Panc1 (cell line): ENCODE measurements around the gene RNF220. TPM values are rescaled to one million over a fixed set of nuclear protein-coding genes. Genes with fewer than 3 reads are reported as not detected.

ENCODE experiments used
- ATAC-seq: fragments of 200-7000 bp; cut with Tn5 transposase; 2 replicates; pipeline ENCODE4 v1.9.1; 2020; ENCODE audit warnings: mild to moderate bottlenecking, moderate library complexity
- BruUV-seq: library from RNA; stranded (reverse); fragments of 400-500 nt; replicated peaks from 2 replicates; lab custom pipeline; 2021; lab: Mats Ljungman, UMichigan
- CTCF ChIA-PET: fragments of 300-600 bp; sonication (Branson Sonifier 250); formaldehyde crosslinking; loops from one replicate; lab custom pipeline; 2022; ENCODE audit warnings: antibody characterized with exemption; lab: Charles Lee
- POLR2A ChIA-PET: fragments of 300-600 bp; sonication (Branson Sonifier 250); formaldehyde crosslinking; loops from one replicate; lab custom pipeline; 2022; ENCODE audit warnings: antibody characterized with exemption; lab: Charles Lee
- DNase-seq: peaks from one replicate; pipeline ENCODE4 v3.0.0-alpha.2; 2010; ENCODE audit warnings: low read depth, low spot score
- H3K27ac ChIP-seq: 2 replicates; pipeline ENCODE4 v1.5.1; 2011; ENCODE audit warnings: mild to moderate bottlenecking, low read length, inconsistent platforms
- H3K27me3 ChIP-seq: fragments of 200-500 bp; sonication (Bioruptor generic); 2 replicates; pipeline ENCODE4 v1.6.0; 2014; ENCODE audit warnings: low read length, inconsistent platforms; ENCODE audit not compliant: control insufficient read depth, insufficient read depth
- H3K36me3 ChIP-seq: fragments of 200-500 bp; sonication (Bioruptor generic); 2 replicates; pipeline ENCODE4 v1.5.1; 2014; ENCODE audit warnings: inconsistent platforms, mild to moderate bottlenecking, low read length, moderate library complexity; ENCODE audit not compliant: control insufficient read depth, insufficient read depth
- H3K4me1 ChIP-seq: 2 replicates; pipeline ENCODE4 v1.5.1; 2011; ENCODE audit warnings: inconsistent platforms, mild to moderate bottlenecking, low read length, moderate library complexity; ENCODE audit not compliant: control insufficient read depth, insufficient read depth
- H3K4me3 ChIP-seq, 2 experiments: 2 replicates each; pipeline ENCODE4 v1.5.1; 2011 to 2012; ENCODE audit warnings: low read depth in 2 of 2, low read length in 2 of 2, mild to moderate bottlenecking in 2 of 2, inconsistent platforms in 1 of 2, moderate library complexity in 1 of 2
- H3K9me3 ChIP-seq: fragments of 200-500 bp; sonication (Bioruptor generic); 2 replicates; pipeline ENCODE4 v1.5.1; 2014; ENCODE audit warnings: low read depth, mild to moderate bottlenecking, inconsistent platforms, low read length, moderate library complexity; ENCODE audit not compliant: control insufficient read depth, insufficient read depth
- CTCF ChIP-seq: fragments of 450-650 bp; IDR thresholded peaks from 2 replicates; pipeline ENCODE4 v1.5.1; 2017; ENCODE audit warnings: mild to moderate bottlenecking
- POLR2AphosphoS5 ChIP-seq: IDR thresholded peaks from 2 replicates; pipeline ENCODE4 v1.6.1; 2012; ENCODE audit warnings: mild to moderate bottlenecking, low read depth, low read length, moderate library complexity
- SIN3A ChIP-seq: IDR thresholded peaks from 2 replicates; pipeline ENCODE4 v1.6.1; 2012; ENCODE audit warnings: low read depth, mild to moderate bottlenecking, low read length, moderate library complexity, borderline replicate concordance; ENCODE audit not compliant: insufficient read depth
- TCF7L2 ChIP-seq: IDR thresholded peaks from 2 replicates; pipeline ENCODE4 v1.6.1; 2011; ENCODE audit warnings: mild to moderate bottlenecking, low read depth, low read length, inconsistent platforms
- in situ Hi-C: cut with HindIII; loops from 2 replicates; pipeline ENCODE4 v1.10.0; 2016; ENCODE audit warnings: low sequenced_read_pairs, low pct_unique_long_range_greater_than_20kb
- intact Hi-C: fragments of 100-400 bp; cut with micrococcal nuclease; formaldehyde crosslinking; loops from one replicate; pipeline ENCODE4 v1.10.0; 2022; ENCODE audit not compliant: unreplicated experiment
- total RNA-seq: library from RNA; stranded (reverse); gene quantifications from one replicate; pipeline ENCODE4 v1.2.1, GENCODE V29; 2021; ENCODE audit not compliant: unreplicated experiment
- TF ChIP-seq, protein P1 (sequence below), 2 experiments: IDR thresholded peaks; 2 replicates each; pipeline ENCODE4 v1.6.1; 2011 to 2012; ENCODE audit warnings: low read depth in 2 of 2, control low read depth in 1 of 2, low read length in 1 of 2, mild to moderate bottlenecking in 1 of 2, moderate library complexity in 1 of 2; ENCODE audit not compliant: insufficient read depth in 1 of 2

Gene RNF220
- total RNA-seq, 1 experiment from 2014 or later, result 64.9 TPM

GRCh38 chr1:44636688-44637598 lies 231.9 kb downstream of the RNF220 start:
- BruUV-seq, result no TSS peak
- Histone ChIP-seq H3K27me3 (no peaks in the 10 kb centered on the region), H3K4me3 (no peak overlapping the region), H3K4me1 (no peaks in the 10 kb centered on the region; the same call in 1 of the 2 replicates), H3K27ac (no peak overlapping the region), H3K9me3 (no peaks in the 10 kb centered on the region), H3K36me3 (peaks cover 13% of the 10 kb centered on the region)
- ATAC-seq (no peak), DNase-seq (no peak)
- intact Hi-C loops (no loop called here), in situ Hi-C loops (no loop called here)
- TF ChIP-seq CTCF, result no peak
- TF ChIP-seq TCF7L2, result no peak
- no peak for TF ChIP-seq SIN3A
- TF ChIP-seq POLR2AphosphoS5, result no peak
- TF ChIP-seq, protein P1, sequence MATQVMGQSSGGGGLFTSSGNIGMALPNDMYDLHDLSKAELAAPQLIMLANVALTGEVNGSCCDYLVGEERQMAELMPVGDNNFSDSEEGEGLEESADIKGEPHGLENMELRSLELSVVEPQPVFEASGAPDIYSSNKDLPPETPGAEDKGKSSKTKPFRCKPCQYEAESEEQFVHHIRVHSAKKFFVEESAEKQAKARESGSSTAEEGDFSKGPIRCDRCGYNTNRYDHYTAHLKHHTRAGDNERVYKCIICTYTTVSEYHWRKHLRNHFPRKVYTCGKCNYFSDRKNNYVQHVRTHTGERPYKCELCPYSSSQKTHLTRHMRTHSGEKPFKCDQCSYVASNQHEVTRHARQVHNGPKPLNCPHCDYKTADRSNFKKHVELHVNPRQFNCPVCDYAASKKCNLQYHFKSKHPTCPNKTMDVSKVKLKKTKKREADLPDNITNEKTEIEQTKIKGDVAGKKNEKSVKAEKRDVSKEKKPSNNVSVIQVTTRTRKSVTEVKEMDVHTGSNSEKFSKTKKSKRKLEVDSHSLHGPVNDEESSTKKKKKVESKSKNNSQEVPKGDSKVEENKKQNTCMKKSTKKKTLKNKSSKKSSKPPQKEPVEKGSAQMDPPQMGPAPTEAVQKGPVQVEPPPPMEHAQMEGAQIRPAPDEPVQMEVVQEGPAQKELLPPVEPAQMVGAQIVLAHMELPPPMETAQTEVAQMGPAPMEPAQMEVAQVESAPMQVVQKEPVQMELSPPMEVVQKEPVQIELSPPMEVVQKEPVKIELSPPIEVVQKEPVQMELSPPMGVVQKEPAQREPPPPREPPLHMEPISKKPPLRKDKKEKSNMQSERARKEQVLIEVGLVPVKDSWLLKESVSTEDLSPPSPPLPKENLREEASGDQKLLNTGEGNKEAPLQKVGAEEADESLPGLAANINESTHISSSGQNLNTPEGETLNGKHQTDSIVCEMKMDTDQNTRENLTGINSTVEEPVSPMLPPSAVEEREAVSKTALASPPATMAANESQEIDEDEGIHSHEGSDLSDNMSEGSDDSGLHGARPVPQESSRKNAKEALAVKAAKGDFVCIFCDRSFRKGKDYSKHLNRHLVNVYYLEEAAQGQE (IDR thresholded peaks at IDR 0.05; ENCODE audit: insufficient read depth in 1 of 2, low read depth in 2 of 2, low read length in 1 of 2), result no peak
- POLR2A ChIA-PET, result interaction anchor here (0.6 kb wide), 1 partner anchor 85 kb away, joined by 5 read pairs; no protein-coding TSS in a partner anchor
- CTCF ChIA-PET, result no interaction called here

DNA sequence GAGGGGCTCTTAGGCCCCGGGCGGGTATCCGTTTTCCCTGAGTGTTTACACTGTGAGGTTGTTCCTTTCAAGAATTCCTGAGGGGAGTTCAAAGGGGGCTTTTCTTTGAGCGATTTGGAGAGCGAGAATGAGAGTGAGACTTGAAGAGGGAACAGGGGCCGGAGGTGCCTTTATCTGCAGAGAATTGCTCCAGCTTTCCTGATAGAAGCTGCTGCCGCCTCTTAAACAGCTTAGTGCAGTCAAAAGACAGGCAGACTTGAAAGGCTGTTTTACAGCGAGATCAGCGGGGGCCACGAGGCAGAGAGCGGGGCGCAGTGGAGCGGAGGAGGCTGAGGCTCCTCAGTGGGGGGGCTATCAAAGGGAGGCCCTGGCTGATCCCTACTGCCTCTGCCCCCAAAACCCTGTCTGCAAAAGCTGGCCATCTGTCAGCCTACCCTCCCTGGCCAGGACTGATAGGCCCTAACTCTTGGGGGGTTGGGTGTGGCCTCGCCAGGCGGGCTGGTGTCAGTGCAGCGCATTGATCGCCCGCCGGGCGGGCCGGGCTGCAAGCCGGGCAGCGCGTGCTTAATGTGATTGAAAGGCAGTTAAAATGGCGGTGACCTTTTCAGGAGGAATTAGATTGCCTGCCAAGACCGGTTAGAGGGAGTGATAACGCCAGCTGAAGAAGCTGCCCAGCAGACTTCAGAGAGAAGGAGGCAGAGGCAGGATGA lies 232.8 kb downstream of the RNF220 start:
- ATAC-seq (no peak), DNase-seq (no peak)
- Histone ChIP-seq H3K9me3 (no peaks in the 10 kb centered on the region), H3K4me1 (no peaks in the 10 kb centered on the region; the same call in 1 of the 2 replicates), H3K27me3 (no peaks in the 10 kb centered on the region), H3K27ac (no peak overlapping the region), H3K36me3 (peaks cover 10% of the 10 kb centered on the region), H3K4me3 (no peak overlapping the region)
- intact Hi-C loops (no loop called here), in situ Hi-C loops (no loop called here)
- no TSS peak for BruUV-seq
- TF ChIP-seq, protein P1 (IDR thresholded peaks at IDR 0.05; ENCODE audit: insufficient read depth in 1 of 2, low read depth in 2 of 2, low read length in 1 of 2), result no peak
- TF ChIP-seq TCF7L2 (no peak), CTCF (no peak), SIN3A (no peak)
- POLR2A ChIA-PET, result interaction anchor here (0.6 kb wide), 1 partner anchor 84 kb away, joined by 5 read pairs; no protein-coding TSS in a partner anchor
- CTCF ChIA-PET, result no interaction called here
